Adipocyte (in vitro differentiated cells): ENCODE measurements around the gene PLPP4.

Source experiments
- DNase-seq: peaks from one replicate; pipeline ENCODE4 v3.0.0-alpha.2; 2015; ENCODE audit warnings: low read depth
- H3K27me3 ChIP-seq: replicated peaks from 2 replicates; pipeline ENCODE4 v1.7.0; 2013; ENCODE audit warnings: mild to moderate bottlenecking, low read length, moderate library complexity; ENCODE audit not compliant: control insufficient read depth, insufficient read depth
- H3K36me3 ChIP-seq: 2 replicates; pipeline ENCODE4 v1.7.0; 2013; ENCODE audit warnings: low read length, mild to moderate bottlenecking, moderate library complexity; ENCODE audit not compliant: control insufficient read depth, insufficient read depth, severe bottlenecking
- H3K4me1 ChIP-seq: 2 replicates; pipeline ENCODE4 v1.7.0; 2013; ENCODE audit warnings: mild to moderate bottlenecking, low read length, moderate library complexity; ENCODE audit not compliant: control insufficient read depth, insufficient read depth
- H3K4me3 ChIP-seq: 2 replicates; pipeline ENCODE4 v1.7.0; 2013; ENCODE audit warnings: mild to moderate bottlenecking, low read length, moderate library complexity
- H3K9ac ChIP-seq: 2 replicates; pipeline ENCODE4 v1.7.0; 2013; ENCODE audit warnings: mild to moderate bottlenecking, low read length, moderate library complexity
- H3K9me3 ChIP-seq: 2 replicates; pipeline ENCODE4 v1.7.0; 2013; ENCODE audit warnings: mild to moderate bottlenecking, low read length, moderate library complexity; ENCODE audit not compliant: control insufficient read depth

The PLPP4 gene

DNA sequence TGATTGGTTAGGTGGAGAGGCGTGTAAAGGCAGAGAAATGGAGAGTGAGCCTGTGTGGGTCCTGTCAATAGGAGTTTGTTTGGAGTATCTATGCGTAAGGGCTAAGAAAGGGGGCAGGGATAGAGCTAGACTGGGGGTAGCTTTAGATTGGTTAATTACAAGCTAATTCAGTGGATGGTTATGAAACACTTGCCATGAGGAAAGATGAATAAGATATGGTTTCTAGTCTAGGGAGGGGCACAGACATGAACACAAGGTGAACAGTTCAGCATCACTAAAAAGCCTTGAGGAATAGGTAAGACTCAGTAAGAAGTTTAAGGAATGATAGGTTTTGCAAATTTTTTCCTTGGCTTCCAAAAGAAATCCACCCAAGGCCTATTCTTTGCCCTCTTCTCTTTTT, 50.6 kb downstream of the PLPP4 start:
- Histone ChIP-seq H3K9me3 (peaks cover 3% of the 10 kb centered on the region), H3K4me1 (no peaks in the 10 kb centered on the region), H3K4me3 (no peak overlapping the region), H3K27me3 (no peaks in the 10 kb centered on the region), H3K36me3 (no peaks in the 10 kb centered on the region), H3K9ac (no peak overlapping the region)
- no peak for DNase-seq

DNA sequence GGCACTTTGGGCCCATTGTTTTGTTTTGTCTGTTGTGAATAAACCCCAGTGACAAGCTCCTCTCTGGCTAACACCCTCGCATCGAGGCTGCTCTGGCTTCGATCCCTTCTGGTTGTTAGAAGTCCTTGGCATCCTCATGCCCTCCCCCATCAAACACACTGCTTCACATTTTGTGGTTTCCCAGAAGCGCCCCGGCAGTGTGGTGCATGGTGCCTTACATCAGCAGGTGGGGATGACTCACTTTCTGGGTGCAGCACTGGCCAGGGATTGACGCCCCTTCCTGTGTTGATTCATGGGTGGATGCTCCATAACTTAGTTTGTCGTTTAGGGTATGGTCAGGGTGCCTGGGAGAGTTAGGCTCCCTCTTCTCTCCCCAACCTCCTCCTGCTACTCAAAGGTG, 51.4 kb downstream of the PLPP4 start:
- Histone ChIP-seq H3K4me1 (no peaks in the 10 kb centered on the region), H3K4me3 (no peak overlapping the region), H3K9ac (no peak overlapping the region), H3K27me3 (no peaks in the 10 kb centered on the region), H3K9me3 (peaks cover 3% of the 10 kb centered on the region), H3K36me3 (no peaks in the 10 kb centered on the region)
- no peak for DNase-seq

DNA sequence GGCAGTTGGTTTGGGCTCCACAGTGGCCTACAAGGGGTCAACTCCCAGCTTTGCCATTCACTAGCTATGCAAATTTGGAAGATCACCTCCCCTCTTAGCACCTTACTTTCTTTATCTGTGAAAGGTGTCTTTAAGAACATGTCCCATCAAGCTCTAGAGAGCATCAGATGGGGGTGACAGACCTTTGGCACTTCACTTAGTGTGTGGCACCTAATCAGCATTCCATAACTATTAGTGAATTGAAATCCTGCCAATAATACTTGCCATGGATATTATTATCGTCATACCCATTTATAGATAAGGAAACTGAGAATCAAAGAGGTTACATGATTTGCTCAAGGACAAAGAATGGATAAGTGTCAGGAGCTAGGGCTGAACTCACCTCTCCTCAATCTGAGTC, 51.9 kb downstream of the PLPP4 start:
- no peak for DNase-seq
- H3K9ac ChIP-seq, result no peak overlapping the region
- H3K4me3 ChIP-seq, result no peak overlapping the region
- H3K9me3 ChIP-seq, result peaks cover 3% of the 10 kb centered on the region
- H3K27me3 ChIP-seq, result no peaks in the 10 kb centered on the region
- no peaks in the 10 kb centered on the region for H3K4me1 ChIP-seq
- H3K36me3 ChIP-seq, result no peaks in the 10 kb centered on the region

DNA sequence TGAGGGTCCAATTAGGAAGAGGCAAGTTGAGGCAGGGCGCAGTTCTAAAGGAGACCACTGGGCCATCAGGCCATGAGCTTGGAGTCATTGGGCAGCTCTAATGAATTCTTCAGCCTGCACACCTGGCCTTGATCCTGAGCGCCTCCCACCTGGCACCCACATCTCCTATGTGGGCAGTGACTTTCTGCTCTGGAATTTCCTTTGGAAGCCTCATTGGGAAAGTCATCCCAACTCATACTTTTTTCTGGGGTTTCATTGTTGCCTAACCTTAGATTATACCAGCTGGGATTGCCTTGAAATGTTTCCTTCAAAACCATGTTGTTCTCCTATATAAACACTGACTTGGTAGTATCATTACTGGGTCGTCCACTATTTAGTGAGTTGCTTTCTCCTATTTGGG, 54.1 kb downstream of the PLPP4 start:
- Histone ChIP-seq H3K36me3 (no peaks in the 10 kb centered on the region), H3K4me1 (no peaks in the 10 kb centered on the region), H3K27me3 (no peaks in the 10 kb centered on the region), H3K4me3 (no peak overlapping the region), H3K9ac (no peak overlapping the region), H3K9me3 (peaks cover 3% of the 10 kb centered on the region)
- DNase-seq, result no peak

DNA sequence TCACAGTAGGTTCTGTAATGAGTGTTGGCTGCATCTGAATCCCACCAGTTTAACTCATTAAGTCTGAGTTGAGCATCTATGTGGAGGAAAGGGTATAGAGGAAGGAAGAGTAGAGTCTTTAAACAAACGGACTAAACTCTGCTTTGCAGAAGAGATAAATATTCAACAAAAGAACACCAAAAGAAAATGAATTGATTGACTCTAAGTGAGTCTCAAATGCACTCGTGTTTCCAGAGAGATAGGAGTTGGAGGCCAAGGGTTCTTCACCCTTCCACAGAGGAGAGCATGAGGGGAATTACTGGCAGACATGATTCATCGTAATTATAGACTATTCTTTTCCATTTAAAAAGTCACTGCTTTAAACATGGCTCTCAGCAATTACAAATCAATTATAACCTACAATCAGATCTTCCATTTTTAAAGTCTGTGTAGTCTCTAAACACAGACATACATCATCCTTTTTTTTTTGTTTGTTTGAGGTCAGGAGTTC, 56.3 kb downstream of the PLPP4 start:
- Histone ChIP-seq H3K36me3 (no peaks in the 10 kb centered on the region), H3K4me1 (no peaks in the 10 kb centered on the region), H3K9ac (no peak overlapping the region), H3K27me3 (no peaks in the 10 kb centered on the region), H3K4me3 (no peak overlapping the region), H3K9me3 (no peaks in the 10 kb centered on the region)
- no peak for DNase-seq

DNA sequence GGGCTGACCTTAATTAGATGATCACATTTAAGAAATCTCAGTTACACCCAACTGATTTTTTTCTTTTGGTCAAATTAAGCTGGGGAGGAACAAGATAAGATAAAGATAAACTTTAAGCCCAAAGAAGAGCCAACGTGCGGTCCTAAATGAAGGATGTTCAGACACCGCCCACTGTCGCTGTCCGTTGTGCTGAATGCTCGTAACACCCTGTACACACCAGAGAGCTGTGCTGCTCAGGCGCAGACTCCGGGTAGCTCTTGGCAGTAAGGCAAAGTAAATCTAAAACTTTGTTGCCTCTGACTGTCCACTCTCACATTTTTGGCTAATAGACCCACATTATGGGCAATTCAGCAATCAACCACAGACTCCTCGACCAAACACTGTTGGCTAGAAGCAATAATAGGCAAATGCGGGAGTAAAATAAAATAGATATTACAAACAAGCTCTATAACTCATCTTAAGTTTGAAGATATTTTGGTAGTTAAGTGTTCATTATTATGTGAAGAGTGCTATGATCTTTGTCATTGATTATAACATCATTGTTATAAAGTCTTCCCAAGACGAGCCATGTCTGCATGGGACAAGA, 57.1 kb downstream of the PLPP4 start:
- DNase-seq, result peak; percentile 42
- Histone ChIP-seq H3K4me1 (no peaks in the 10 kb centered on the region), H3K27me3 (no peaks in the 10 kb centered on the region)

DNA sequence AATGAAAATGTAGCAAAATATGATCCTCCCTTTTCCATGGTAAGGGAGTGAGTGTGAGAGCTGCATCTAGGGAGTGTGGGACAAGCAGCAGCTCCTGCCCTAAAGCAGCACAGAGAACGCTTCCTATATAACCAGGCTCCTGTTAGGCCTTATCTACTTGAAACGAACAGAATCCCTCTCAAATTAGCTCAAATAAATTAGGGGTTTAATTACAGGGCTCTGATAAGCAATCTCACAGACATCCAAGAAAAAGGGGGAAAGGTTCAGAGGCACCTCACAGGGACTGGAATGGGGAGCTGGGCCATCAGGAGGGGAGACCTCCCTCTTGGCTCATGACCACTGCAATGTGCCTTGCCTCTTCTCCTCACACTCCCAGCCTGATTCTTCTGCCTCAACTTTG, 57.9 kb downstream of the PLPP4 start:
- Histone ChIP-seq H3K27me3 (no peaks in the 10 kb centered on the region), H3K4me3 (no peak overlapping the region), H3K9ac (no peak overlapping the region), H3K36me3 (no peaks in the 10 kb centered on the region), H3K4me1 (no peaks in the 10 kb centered on the region), H3K9me3 (no peaks in the 10 kb centered on the region)
- no peak for DNase-seq

More for the DNA sequence above, 57.1 kb downstream of the PLPP4 start:
- no peak overlapping the region for H3K9ac ChIP-seq
- H3K9me3 ChIP-seq, result no peaks in the 10 kb centered on the region
- no peak overlapping the region for H3K4me3 ChIP-seq
- H3K36me3 ChIP-seq, result no peaks in the 10 kb centered on the region

DNA sequence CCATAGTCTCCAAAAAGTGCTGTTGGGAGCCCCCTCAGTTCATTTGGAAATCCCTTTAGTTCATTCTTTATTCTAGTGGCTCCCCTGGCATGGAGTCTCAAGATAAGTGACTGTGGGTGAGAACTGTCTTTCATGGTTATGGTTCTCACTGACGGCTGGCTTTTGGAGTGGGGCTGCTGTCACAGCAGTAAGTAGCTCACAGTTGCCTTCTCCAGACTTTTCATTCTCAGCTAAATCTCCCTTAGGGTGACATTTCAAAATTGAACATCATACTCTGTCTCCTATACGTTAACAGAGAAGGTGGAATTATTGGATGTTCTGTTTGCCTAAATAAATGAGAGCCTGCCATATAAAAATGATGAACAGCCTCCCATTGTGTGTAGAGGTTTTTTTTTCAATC, 58.7 kb downstream of the PLPP4 start:
- no peak for DNase-seq
- Histone ChIP-seq H3K4me1 (no peaks in the 10 kb centered on the region), H3K36me3 (no peaks in the 10 kb centered on the region), H3K9ac (no peak overlapping the region), H3K27me3 (no peaks in the 10 kb centered on the region), H3K9me3 (no peaks in the 10 kb centered on the region), H3K4me3 (no peak overlapping the region)

DNA sequence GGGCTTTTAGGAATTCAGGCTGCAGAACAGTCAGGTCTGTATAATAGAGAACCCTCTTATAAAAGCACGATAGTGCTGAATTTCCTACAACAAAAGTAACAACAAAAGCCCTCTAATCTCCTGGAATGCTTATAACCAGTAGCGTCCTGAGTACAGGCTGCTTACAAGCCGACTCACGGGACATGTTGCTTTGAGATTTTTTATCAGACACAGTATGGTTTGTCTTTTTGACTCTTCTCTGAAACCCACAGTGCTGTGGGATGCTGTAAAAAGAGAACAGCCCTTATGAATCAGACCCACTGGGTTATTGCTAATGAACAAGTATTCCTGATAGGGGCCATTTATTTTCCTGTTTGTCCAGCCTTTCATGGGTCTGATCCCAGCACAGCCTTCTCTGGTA, 59.4 kb downstream of the PLPP4 start:
- no peaks in the 10 kb centered on the region for H3K4me1 ChIP-seq
- DNase-seq, result no peak
- H3K27me3 ChIP-seq, result no peaks in the 10 kb centered on the region

DNA sequence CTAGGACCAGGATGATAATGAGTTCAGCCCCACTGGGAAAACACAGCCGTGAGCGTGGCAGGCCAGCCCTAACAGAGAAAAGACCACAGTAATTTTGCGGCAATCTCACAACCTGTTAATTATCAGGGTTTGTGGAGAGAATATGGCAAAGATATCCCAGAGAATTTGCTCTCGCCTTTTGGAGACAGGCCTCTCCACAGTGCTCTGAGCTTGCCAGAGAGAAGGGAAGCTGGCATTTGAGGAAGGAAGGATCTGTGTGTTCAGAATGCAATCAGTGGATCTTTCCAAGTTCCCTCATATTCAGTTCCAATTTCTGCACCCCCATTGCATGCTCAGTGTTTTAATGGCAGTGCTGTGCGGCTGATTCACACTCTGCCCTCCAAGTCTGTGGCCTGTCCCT, 60.2 kb downstream of the PLPP4 start:
- Histone ChIP-seq H3K27me3 (no peaks in the 10 kb centered on the region), H3K9ac (no peak overlapping the region), H3K4me3 (no peak overlapping the region), H3K36me3 (no peaks in the 10 kb centered on the region), H3K9me3 (no peaks in the 10 kb centered on the region), H3K4me1 (no peaks in the 10 kb centered on the region)
- DNase-seq, result no peak

More for the DNA sequence above, 59.4 kb downstream of the PLPP4 start:
- no peak overlapping the region for H3K9ac ChIP-seq
- H3K4me3 ChIP-seq, result no peak overlapping the region
- no peaks in the 10 kb centered on the region for H3K36me3 ChIP-seq
- no peaks in the 10 kb centered on the region for H3K9me3 ChIP-seq

DNA sequence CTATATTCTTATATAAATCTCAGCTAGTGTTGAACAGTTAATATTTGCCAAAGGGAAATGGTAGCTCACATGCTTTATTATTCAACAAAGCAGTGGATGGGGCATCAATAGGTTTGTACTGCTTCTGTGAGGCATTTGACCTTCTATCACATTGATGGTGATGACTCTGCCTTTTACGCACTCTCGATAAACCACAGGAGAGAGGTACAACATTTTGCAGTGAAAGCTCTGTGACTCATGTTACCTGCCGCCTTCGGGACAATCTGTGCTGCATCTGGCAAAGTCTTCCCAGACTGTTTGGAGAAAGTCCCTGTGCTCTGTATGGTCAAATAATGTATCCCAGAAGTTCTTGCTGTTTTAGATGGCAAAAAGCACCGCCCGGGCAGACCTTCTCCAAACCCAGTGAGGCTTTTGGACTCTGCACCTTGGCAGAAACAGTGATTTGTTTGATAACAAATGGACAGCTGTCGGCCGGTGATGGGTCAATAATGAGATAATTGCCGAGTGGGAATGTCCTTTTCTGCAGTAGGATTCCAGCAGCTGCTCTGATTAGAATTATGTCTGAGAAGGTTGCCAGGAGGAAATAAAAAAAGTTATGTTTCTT, 61.0 kb downstream of the PLPP4 start:
- no peak for DNase-seq
- Histone ChIP-seq H3K4me1 (no peaks in the 10 kb centered on the region), H3K36me3 (no peaks in the 10 kb centered on the region), H3K4me3 (no peak overlapping the region), H3K9me3 (no peaks in the 10 kb centered on the region), H3K9ac (no peak overlapping the region), H3K27me3 (no peaks in the 10 kb centered on the region)

DNA sequence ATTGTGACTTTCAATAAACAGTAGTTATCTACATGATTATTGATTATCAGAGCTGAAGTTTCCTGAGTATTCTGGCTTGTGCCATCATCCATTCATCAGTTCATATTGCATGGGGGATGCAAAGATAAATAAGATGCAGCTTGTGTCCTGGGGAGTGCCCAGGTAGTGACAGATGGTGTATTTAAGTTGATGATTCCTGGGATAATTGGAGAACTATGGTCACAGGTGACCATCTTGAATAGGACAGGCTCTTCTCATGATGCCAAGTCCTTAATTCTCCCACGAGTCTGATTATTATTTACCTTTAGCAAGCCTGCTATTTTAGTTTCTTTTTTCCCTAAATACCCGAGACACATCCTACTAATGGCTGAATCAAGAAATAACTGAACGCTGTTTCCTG, 64.9 kb downstream of the PLPP4 start:
- H3K36me3 ChIP-seq, result no peaks in the 10 kb centered on the region

More for the DNA sequence above, 64.9 kb downstream of the PLPP4 start:
- no peak overlapping the region for H3K9ac ChIP-seq
- H3K27me3 ChIP-seq, result no peaks in the 10 kb centered on the region
- H3K9me3 ChIP-seq, result no peaks in the 10 kb centered on the region
- no peaks in the 10 kb centered on the region for H3K4me1 ChIP-seq
- no peak overlapping the region for H3K4me3 ChIP-seq
- DNase-seq, result no peak
